GF-D8 (cell line): ENCODE data around the gene SLC44A3.
"Not testable (repeated sequence)": the region's sequence is repeated elsewhere in the genome, so short reads cannot be mapped to it uniquely, and the experiment has no call there.

Experiments used
- DNase-seq: peaks from one replicate; lab custom pipeline; 2025; lab: John Stamatoyannopoulos, UW

The SLC44A3 gene

DNA sequence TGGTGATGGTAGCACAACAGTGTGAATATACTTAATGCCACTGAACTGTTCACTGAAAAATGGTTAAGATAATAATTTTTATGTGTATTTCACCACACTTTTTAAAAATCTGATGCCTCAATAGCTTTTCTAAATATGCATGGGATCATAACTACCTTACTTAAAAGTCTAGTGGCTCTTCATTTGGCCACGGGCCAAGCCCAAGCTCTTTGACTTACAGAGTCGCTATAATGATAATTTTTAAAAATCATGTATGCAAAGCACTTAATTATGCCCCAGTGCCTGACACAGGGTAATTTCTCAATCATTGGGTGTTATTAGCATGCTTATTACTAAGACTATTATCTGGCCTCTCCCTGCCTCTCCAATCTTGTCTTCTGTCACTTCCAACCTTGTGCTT lies 114.4 kb downstream of the SLC44A3 start:
- no peak for DNase-seq

DNA sequence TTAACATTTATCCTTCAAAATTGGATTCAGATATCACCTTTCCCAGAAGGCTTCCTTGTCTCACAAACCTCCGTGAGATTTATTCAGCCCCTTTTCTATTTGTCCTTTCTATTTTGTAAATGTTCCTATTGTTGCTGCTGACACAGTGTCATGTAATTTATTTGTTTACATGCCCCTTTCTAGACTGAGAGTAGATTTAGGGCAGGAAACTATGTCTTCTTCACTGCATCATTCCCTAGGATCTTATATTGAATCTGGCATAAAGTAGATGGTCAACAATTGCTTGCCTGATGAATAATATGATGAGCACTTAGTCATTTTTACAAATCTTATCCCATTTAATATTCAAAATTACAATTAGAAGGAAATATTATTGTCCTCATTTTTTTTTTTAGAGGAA lies 114.9 kb downstream of the SLC44A3 start:
- no peak for DNase-seq

DNA sequence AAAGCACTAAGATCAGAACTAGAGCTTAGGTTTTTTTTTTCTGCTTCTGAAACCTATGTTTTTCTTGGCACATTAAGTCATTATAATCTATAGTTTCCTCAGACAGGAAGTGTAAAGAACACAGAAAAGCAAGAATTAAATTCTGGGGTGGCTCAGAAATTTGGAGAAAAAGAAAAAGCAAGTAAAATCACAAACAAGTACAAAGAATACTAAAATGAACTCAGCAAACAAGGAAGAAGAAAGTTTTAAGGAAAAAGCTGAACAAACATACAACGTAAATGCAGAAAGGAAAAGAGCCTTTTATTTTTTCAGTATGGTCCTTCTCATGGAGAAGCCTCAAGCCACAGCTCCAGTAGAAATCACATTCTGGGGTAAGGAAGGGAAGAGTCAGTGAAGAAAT lies 115.3 kb downstream of the SLC44A3 start:
- no peak for DNase-seq

DNA sequence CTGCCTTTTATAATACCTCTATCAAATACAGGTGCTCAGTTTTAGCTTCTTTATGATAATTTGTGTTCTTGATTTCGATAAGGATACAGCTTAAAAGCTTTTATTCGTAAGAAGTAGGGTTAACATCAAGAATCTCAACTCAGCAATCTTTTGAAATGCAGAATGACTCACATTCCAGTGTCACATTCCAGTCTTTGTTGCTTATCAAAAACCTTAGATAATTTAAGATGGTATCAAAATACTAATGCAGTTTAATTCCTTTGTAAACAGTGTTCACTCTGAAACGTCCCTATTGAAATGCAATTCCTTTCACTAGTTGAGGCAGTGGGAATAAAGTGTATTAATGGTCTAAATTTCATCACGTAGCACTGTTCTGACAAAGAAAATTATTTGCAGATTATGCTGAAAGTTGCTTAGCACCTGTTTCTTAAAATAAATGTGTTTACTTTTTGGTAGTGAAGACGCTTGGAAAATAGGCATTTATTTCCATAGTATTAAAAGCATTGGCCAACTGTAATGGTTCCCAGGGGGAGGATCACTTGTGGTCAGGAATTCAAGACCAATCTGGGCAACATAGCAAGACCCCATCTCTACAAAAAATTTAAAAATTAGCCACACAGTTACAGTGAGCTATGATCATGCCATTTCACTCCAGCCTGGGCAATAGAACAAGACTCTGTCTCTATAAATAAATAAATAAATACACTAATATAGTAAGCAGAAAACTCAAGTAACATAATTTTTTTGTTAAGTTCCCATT lies 116.9 kb downstream of the SLC44A3 start:
- no peak for DNase-seq

DNA sequence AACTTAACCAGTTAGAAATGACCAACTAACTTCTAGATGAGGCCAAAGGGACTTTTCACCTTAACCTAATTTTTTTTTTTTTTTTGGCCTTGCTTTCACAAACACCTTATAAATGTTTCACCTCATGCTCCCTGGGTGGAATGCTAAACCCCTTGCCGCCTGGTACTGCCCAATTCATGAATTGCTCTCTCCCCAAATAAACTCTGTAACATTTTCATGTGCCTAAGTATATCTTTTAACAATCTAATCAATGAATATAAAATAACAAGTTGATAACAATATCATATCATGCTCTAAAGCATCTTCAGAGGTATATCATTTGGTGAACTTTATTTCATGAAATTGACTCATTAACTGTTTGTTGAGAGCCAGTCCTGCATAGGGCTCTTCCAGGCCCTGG lies 117.7 kb downstream of the SLC44A3 start:
- DNase-seq, result no peak

DNA sequence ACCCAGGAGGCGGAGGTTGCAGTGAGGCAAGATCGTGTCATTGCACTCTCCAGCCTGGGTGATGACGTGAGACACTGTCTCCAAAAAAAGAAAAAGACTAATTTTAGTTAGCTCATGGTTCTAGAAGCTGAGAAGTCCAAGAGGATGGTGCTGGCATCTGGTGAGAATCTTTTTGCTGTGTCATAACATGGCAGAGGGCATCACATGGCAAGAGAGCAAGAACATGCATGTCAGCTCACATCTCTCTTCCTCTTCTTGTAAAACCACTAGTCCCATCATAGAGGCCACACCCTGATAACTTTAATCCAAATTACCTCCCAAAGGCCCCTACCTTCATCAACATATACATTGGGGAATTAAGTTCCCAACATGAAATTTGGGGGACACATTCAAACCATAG lies 120.6 kb downstream of the SLC44A3 start:
- DNase-seq, result no peak

DNA sequence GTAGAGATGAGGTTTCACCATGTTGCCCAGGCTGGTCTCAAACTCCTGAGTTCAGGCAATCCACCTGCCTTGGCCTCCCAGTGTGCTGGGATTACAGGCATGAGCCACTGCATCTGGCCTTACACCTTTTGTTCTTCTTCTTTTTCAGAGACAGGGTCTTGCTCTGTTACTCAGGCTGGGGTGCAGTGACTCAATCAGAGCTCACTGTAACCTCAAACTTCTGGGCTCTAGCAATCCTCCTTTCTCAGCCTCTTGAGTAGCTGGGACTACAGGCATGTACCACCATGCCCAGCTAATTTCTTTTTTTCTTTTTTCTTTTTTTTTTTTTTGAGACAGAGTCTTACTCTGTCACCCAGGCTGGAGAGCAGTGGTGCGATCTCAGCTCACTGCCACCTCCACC lies 121.3 kb downstream of the SLC44A3 start:
- not testable (repeated sequence) for DNase-seq

DNA sequence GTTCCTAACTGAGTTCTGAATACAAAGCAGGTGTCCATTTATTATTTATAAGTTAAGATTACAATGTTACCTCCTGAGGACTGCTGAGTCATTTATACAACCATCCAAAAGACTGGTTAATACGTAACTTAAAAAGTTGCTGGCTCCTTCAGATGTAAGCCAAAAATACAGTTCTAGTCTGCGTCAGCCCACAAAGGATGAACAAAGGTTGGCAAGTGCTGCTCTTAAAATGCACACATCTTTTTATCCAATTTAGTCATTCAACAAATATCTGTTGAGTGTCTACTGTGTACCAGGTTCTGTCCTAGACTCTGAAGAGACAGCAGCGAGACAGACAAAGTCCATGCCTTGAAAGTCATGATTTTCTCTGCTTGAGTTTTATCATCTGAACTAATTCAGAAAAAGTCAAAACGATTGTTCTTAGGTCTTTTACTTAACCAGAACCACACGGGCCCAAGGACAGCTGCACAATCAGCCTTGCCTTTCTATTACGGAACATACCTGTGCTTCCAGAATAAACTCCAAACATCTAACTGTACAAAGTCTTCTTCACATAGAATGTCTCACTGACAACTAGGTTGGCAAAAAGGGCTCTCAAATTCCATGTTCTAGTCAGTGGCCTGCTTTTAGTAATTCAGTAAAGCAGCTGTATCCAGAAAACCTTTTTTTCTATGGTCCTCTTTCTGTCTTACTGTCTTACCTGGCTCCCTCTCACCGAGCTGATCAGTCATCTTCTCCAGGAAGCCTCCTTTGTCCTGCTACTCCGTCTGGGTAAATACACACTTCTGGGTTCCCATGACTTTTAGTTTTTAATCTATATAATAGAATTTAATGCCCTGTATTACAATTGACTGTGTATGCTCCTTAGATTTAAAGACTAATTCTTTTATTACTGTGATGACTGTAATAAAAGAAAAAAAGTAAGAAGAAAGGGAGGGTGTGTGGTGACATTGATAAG lies 122.3 kb downstream of the SLC44A3 start:
- DNase-seq, result no peak
